ENCODE data around the gene EDC3. TPM values are rescaled to one million over a fixed set of nuclear protein-coding genes. Genes with fewer than 3 reads are reported as not detected.

Gene EDC3
- total and polyA plus RNA-seq, 2 of the 4 experiments (the other 2 are of a cell fraction): 16.8 to 38.0 TPM

DNA sequence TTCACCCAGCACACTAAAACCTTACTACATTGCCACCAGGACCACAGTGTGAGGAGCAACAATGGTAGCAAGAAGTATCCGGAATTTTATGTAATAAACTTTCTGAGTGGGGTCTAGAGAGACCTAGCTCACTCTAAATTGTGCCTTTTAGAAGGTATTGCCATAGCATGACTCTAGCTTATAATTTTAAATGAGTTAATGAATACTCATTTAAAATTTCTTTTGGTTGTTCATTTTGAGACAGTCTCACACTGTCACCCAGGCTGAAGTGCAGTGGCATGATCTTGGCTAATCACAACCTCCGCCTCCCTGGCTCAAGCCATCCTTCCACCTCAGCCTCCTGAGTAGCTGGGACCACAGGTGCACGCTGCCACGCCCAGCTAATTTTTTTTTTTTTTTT is 26.2 kb downstream of the EDC3 start:
- no CpG with 5 or more reads among the region's 4 CpGs for WGBS, 2 experiments (ENCODE audit: extremely low coverage in 2 of 2, insufficient read length in 1 of 2)
- in situ Hi-C loops (cut with MboI; ENCODE audit: low sequenced_read_pairs) (no loop called here), dilution Hi-C loops (cut with HindIII; ENCODE audit: low sequenced_read_pairs, unreplicated experiment) (no loop called here), intact Hi-C loops (cut with micrococcal nuclease) (no loop called here)
- Histone ChIP-seq H3K18ac (ENCODE audit: low read depth, low read length) (no peak overlapping the region), H3K9me3 (ENCODE audit: control insufficient read depth, insufficient read depth, low read length) (no peaks in the 10 kb centered on the region), H3K27ac (ENCODE audit: insufficient read depth, low read length) (no peak overlapping the region), H3K9me1 (ENCODE audit: insufficient read depth, low read length) (peaks cover 3% of the 10 kb centered on the region; the same call in 1 of the 2 replicates), H3K4ac (ENCODE audit: low read depth, low read length) (no peak overlapping the region), H3K14ac (replicated peaks; ENCODE audit: low read depth, low read length) (no peak overlapping the region), H2BK15ac (ENCODE audit: low read depth, low read length) (no peak overlapping the region), H4K8ac (ENCODE audit: low read depth in 2 of 2, low read length in 2 of 2) (no peak overlapping the region), H2BK5ac (ENCODE audit: low read depth, low read length, poor library complexity, severe bottlenecking) (no peak overlapping the region), H3K4me2 (ENCODE audit: low read depth, low read length) (no peak overlapping the region), H4K5ac (ENCODE audit: low read depth, low read length) (no peak overlapping the region), H3K79me1 (ENCODE audit: low read depth in 1 of 2, low read length in 2 of 2) (peaks cover 6 to 33% of the 10 kb centered on the region in 2 experiments; a peak in 3 of 4 replicates), H2AK9ac (replicated peaks; ENCODE audit: low read depth, low read length, poor library complexity) (no peak overlapping the region), H4K91ac (ENCODE audit: insufficient read depth, low read depth, low read length) (no peak overlapping the region), H2BK20ac (ENCODE audit: low read depth, low read length) (no peak overlapping the region), H3K4me3 (ENCODE audit: insufficient read depth, low read depth, low read length) (no peak overlapping the region), H3K36me3 (ENCODE audit: control insufficient read depth, insufficient read depth, low read length) (peaks cover 24% of the 10 kb centered on the region), H3K23ac (ENCODE audit: low read depth, low read length) (no peak overlapping the region), H2BK120ac (ENCODE audit: low read depth, low read length) (no peak overlapping the region), H3K27me3 (ENCODE audit: control insufficient read depth, insufficient read depth, low read length) (no peaks in the 10 kb centered on the region), H3K56ac (ENCODE audit: extremely low read depth, insufficient read depth, low read length) (no peak overlapping the region), H2AFZ (replicated peaks; ENCODE audit: low read length, poor library complexity) (no peak overlapping the region), H3K4me1 (ENCODE audit: control insufficient read depth, insufficient read depth, low read length) (peaks cover 3% of the 10 kb centered on the region), H2AK5ac (ENCODE audit: low read depth, low read length) (no peak overlapping the region), H4K20me1 (ENCODE audit: insufficient read depth, low read length) (peaks cover 25% of the 10 kb centered on the region), H3K9ac (ENCODE audit: low read depth, low read length) (no peak overlapping the region)
- ATAC-seq (ENCODE audit: low read depth) (no peak), DNase-seq (no peak)
- no peak for TF ChIP-seq BHLHE40 (IDR thresholded peaks at IDR 0.05; ENCODE audit: low read depth, low read length)
- no peak for TF ChIP-seq RAD21 (IDR thresholded peaks at IDR 0.05; ENCODE audit: low read length)
- TF ChIP-seq ELK1 (IDR thresholded peaks at IDR 0.05; ENCODE audit: borderline replicate concordance, low read depth, low read length): no peak
- TF ChIP-seq RCOR1 (IDR thresholded peaks at IDR 0.05; ENCODE audit: insufficient replicate concordance, low read length): no peak
- TF ChIP-seq, protein P1, sequence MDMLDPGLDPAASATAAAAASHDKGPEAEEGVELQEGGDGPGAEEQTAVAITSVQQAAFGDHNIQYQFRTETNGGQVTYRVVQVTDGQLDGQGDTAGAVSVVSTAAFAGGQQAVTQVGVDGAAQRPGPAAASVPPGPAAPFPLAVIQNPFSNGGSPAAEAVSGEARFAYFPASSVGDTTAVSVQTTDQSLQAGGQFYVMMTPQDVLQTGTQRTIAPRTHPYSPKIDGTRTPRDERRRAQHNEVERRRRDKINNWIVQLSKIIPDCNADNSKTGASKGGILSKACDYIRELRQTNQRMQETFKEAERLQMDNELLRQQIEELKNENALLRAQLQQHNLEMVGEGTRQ (IDR thresholded peaks at IDR 0.05; ENCODE audit: low read depth, low read length): no peak
- TF ChIP-seq RFX5 (IDR thresholded peaks at IDR 0.05; ENCODE audit: low read depth, low read length): no peak
- TF ChIP-seq NFE2L2 (IDR thresholded peaks at IDR 0.05; ENCODE audit: low read depth, low read length): no peak
- no peak for TF ChIP-seq MAFK (IDR thresholded peaks at IDR 0.05; ENCODE audit: low read depth, low read length)
- TF ChIP-seq, protein P2, sequence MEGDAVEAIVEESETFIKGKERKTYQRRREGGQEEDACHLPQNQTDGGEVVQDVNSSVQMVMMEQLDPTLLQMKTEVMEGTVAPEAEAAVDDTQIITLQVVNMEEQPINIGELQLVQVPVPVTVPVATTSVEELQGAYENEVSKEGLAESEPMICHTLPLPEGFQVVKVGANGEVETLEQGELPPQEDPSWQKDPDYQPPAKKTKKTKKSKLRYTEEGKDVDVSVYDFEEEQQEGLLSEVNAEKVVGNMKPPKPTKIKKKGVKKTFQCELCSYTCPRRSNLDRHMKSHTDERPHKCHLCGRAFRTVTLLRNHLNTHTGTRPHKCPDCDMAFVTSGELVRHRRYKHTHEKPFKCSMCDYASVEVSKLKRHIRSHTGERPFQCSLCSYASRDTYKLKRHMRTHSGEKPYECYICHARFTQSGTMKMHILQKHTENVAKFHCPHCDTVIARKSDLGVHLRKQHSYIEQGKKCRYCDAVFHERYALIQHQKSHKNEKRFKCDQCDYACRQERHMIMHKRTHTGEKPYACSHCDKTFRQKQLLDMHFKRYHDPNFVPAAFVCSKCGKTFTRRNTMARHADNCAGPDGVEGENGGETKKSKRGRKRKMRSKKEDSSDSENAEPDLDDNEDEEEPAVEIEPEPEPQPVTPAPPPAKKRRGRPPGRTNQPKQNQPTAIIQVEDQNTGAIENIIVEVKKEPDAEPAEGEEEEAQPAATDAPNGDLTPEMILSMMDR (conservative IDR thresholded peaks at IDR 0.05; ENCODE audit: low read depth, low read length): no peak
- TF ChIP-seq MXI1 (IDR thresholded peaks at IDR 0.05; ENCODE audit: borderline replicate concordance, low read depth, low read length): no peak
- TF ChIP-seq CHD1 (IDR thresholded peaks at IDR 0.05; ENCODE audit: low read depth, low read length): no peak
- no peak for TF ChIP-seq POLR2A (IDR thresholded peaks at IDR 0.05; ENCODE audit: low read depth, low read length)
- no peak for TF ChIP-seq MAZ (IDR thresholded peaks at IDR 0.05; ENCODE audit: borderline replicate concordance, low read depth, low read length)
- no peak for TF ChIP-seq FOS (IDR thresholded peaks at IDR 0.05; ENCODE audit: low read depth, low read length)
- no peak for TF ChIP-seq CEBPB (IDR thresholded peaks at IDR 0.05; ENCODE audit: low read depth, low read length)
- no peak for TF ChIP-seq SMC3 (IDR thresholded peaks at IDR 0.05; ENCODE audit: low read depth, low read length)
- ChIA-PET POLR2A (ENCODE audit: unreplicated experiment) (interaction anchor here (0.6 kb wide), 1 partner anchor 339 kb away, joined by 3 read pairs; no protein-coding TSS in a partner anchor), CTCF (interaction anchor here (0.6 kb wide), 2 partner anchors 123 to 869 kb away, joined by 3 to 6 read pairs; no protein-coding TSS in a partner anchor)
- BruUV-seq (replicated peaks): no TSS peak

All from IMR-90 (cell line).